Mesendoderm (in vitro differentiated cells): ENCODE results near the gene NME7.

Source experiments
- DNase-seq: peaks from one replicate; pipeline ENCODE4 v3.0.0; 2013
- H2AK5ac ChIP-seq: 2 replicates; pipeline ENCODE4 v1.6.1; 2013; ENCODE audit warnings: low read length, inconsistent platforms
- H2BK120ac ChIP-seq: 2 replicates; pipeline ENCODE4 v1.6.1; 2013; ENCODE audit warnings: low read depth, mild to moderate bottlenecking, low read length, moderate library complexity, mixed read lengths
- H2BK15ac ChIP-seq: replicated peaks from 2 replicates; pipeline ENCODE4 v1.6.1; 2013; ENCODE audit warnings: low read depth, mild to moderate bottlenecking, moderate library complexity
- H2BK5ac ChIP-seq: 2 replicates; pipeline ENCODE4 v1.6.1; 2013; ENCODE audit warnings: low read length, inconsistent platforms
- H3K18ac ChIP-seq: 2 replicates; pipeline ENCODE4 v1.6.1; 2013; ENCODE audit warnings: mild to moderate bottlenecking, low read length, mixed read lengths
- H3K23ac ChIP-seq: one replicate; pipeline ENCODE4 v1.6.1; 2013; ENCODE audit warnings: low read length
- H3K27ac ChIP-seq: 2 replicates; pipeline ENCODE4 v1.5.1; 2013; ENCODE audit warnings: low read depth, mild to moderate bottlenecking, inconsistent platforms, low read length, moderate library complexity
- H3K27me3 ChIP-seq: 2 replicates; pipeline ENCODE4 v1.6.1; 2013; ENCODE audit warnings: low read length, control low read depth, mild to moderate bottlenecking, inconsistent platforms; ENCODE audit not compliant: insufficient read depth, poor library complexity
- H3K36me3 ChIP-seq: 2 replicates; pipeline ENCODE4 v1.6.1; 2013; ENCODE audit warnings: low read length, inconsistent platforms; ENCODE audit not compliant: control insufficient read depth, insufficient read depth
- H3K4ac ChIP-seq: one replicate; pipeline ENCODE4 v1.6.1; 2013; ENCODE audit warnings: low read depth, mild to moderate bottlenecking, low read length, moderate library complexity
- H3K4me1 ChIP-seq: 2 replicates; pipeline ENCODE4 v1.6.1; 2013; ENCODE audit warnings: low read depth, low read length, inconsistent platforms; ENCODE audit not compliant: control insufficient read depth
- H3K4me2 ChIP-seq: 2 replicates; pipeline ENCODE4 v1.6.1; 2013; ENCODE audit warnings: low read length
- H3K4me3 ChIP-seq: 2 replicates; pipeline ENCODE4 v1.5.1; 2013; ENCODE audit warnings: mild to moderate bottlenecking, low read length
- H3K56ac ChIP-seq: one replicate; pipeline ENCODE4 v1.6.1; 2013; ENCODE audit warnings: low read length
- H3K79me1 ChIP-seq: 2 replicates; pipeline ENCODE4 v1.6.1; 2013; ENCODE audit warnings: low read length, inconsistent platforms
- H3K79me2 ChIP-seq: 2 replicates; pipeline ENCODE4 v1.6.1; 2013; ENCODE audit warnings: mild to moderate bottlenecking, low read length; ENCODE audit not compliant: control insufficient read depth, insufficient read depth
- H3K9ac ChIP-seq: 2 replicates; pipeline ENCODE4 v1.6.1; 2013; ENCODE audit warnings: low read length, inconsistent platforms
- H4K5ac ChIP-seq: one replicate; pipeline ENCODE4 v1.6.1; 2013; ENCODE audit warnings: low read length
- H4K8ac ChIP-seq: one replicate; pipeline ENCODE4 v1.6.1; 2013; ENCODE audit warnings: low read depth, mild to moderate bottlenecking, control low read depth, low read length, moderate library complexity
- WGBS: extraction: QIAGEN DNeasy Blood & Tissue Kit; methylation state at CpG from one replicate; pipeline ENCODE4 v1.1.7; 2013; ENCODE audit warnings: low lambda C conversion rate, missing lambda C conversion rate; ENCODE audit not compliant: insufficient coverage; ENCODE audit errors: extremely low coverage; 5-methylcytosine and 5-hydroxymethylcytosine counted together

The NME7 gene

GRCh38 chr1:169108223-169108622 lies 259.4 kb downstream of the NME7 start:
- no peaks in the 10 kb centered on the region for H3K27me3 ChIP-seq
- DNase-seq: no peak
- no peak overlapping the region for H3K4ac ChIP-seq
- H3K27ac ChIP-seq: no peak overlapping the region
- H2BK15ac ChIP-seq: no peak overlapping the region
- H3K36me3 ChIP-seq: peaks cover 4% of the 10 kb centered on the region
- H2BK120ac ChIP-seq: no peak overlapping the region
- no peak overlapping the region for H2BK5ac ChIP-seq
- peak overlapping the region; percentile 85 for H3K9ac ChIP-seq
- WGBS: no CpG with 5 or more reads among the region's 2 CpGs
- H3K79me1 ChIP-seq: peaks cover 16% of the 10 kb centered on the region
- H4K5ac ChIP-seq: no peak overlapping the region
- H3K4me1 ChIP-seq: peaks cover 13% of the 10 kb centered on the region
- H3K79me2 ChIP-seq: peaks cover 46% of the 10 kb centered on the region
- peak overlapping the region; percentile 29 for H3K56ac ChIP-seq
- no peak overlapping the region for H3K23ac ChIP-seq
- H2AK5ac ChIP-seq: no peak overlapping the region
- no peak overlapping the region for H3K4me3 ChIP-seq
- H3K18ac ChIP-seq: no peak overlapping the region
- H3K4me2 ChIP-seq: peak overlapping the region; percentile 8
- no peak overlapping the region for H4K8ac ChIP-seq

GRCh38 chr1:169107603-169108208 lies 259.9 kb downstream of the NME7 start:
- Histone ChIP-seq H3K4me1 (peaks cover 13% of the 10 kb centered on the region), H3K36me3 (peaks cover 4% of the 10 kb centered on the region), H3K79me2 (peaks cover 46% of the 10 kb centered on the region), H3K27ac (no peak overlapping the region), H2AK5ac (no peak overlapping the region), H3K23ac (peak overlapping the region; percentile 51), H3K4me2 (peak overlapping the region; percentile 87), H3K9ac (peak overlapping the region; percentile 85), H3K79me1 (peaks cover 16% of the 10 kb centered on the region), H2BK5ac (no peak overlapping the region), H4K8ac (no peak overlapping the region), H3K4ac (no peak overlapping the region), H3K4me3 (peak overlapping the region; percentile 90), H3K27me3 (no peaks in the 10 kb centered on the region), H4K5ac (no peak overlapping the region), H3K18ac (peak overlapping the region; percentile 25), H2BK15ac (no peak overlapping the region), H2BK120ac (no peak overlapping the region), H3K56ac (peak overlapping the region; percentile 98)
- DNase-seq: no peak
- WGBS: no CpG with 5 or more reads among the region's 9 CpGs

- Histone ChIP-seq H3K9ac (peak overlapping the region; percentile 85), H3K79me2 (peaks cover 43% of the 10 kb centered on the region), H3K18ac (peak overlapping the region; percentile 96), H2BK5ac (peak overlapping the region; percentile 81), H3K36me3 (peaks cover 1% of the 10 kb centered on the region), H3K4me1 (peaks cover 13% of the 10 kb centered on the region), H3K79me1 (peaks cover 12% of the 10 kb centered on the region), H2BK15ac (no peak overlapping the region), H3K4me2 (peak overlapping the region; percentile 87), H3K27me3 (no peaks in the 10 kb centered on the region), H3K27ac (peak overlapping the region; percentile 85), H3K56ac (peak overlapping the region; percentile 98), H3K4ac (peak overlapping the region; percentile 92), H3K4me3 (peak overlapping the region; percentile 90), H4K5ac (no peak overlapping the region), H3K23ac (peak overlapping the region; percentile 55), H4K8ac (no peak overlapping the region), H2AK5ac (no peak overlapping the region), H2BK120ac (no peak overlapping the region)
- WGBS: no CpG with 5 or more reads among the region's 41 CpGs
- peak; percentile 61 for DNase-seq
Observed at GRCh38 chr1:169106921-169107602, 260.5 kb downstream of the NME7 start.

- H3K18ac ChIP-seq: peak within 1 kb of the TSS; percentile 96
- no peaks in the 10 kb centered on the region for H3K27me3 ChIP-seq
- H3K27ac ChIP-seq: peak within 1 kb of the TSS; percentile 85
- peak within 1 kb of the TSS; percentile 87 for H3K4me2 ChIP-seq
- H2BK15ac ChIP-seq: no peak within 1 kb of the TSS
- H3K36me3 ChIP-seq: peaks cover 1% of the 10 kb centered on the region
- H2BK120ac ChIP-seq: no peak within 1 kb of the TSS
- H3K9ac ChIP-seq: peak within 1 kb of the TSS; percentile 85
- peak within 1 kb of the TSS; percentile 55 for H3K23ac ChIP-seq
- no peak within 1 kb of the TSS for H2AK5ac ChIP-seq
- H3K4me3 ChIP-seq: peak within 1 kb of the TSS; percentile 90
- H2BK5ac ChIP-seq: peak within 1 kb of the TSS; percentile 81
- H3K79me1 ChIP-seq: peaks cover 12% of the 10 kb centered on the region
- H3K4me1 ChIP-seq: peaks cover 15% of the 10 kb centered on the region
- no CpG with 5 or more reads among the region's 100 CpGs for WGBS
- H4K5ac ChIP-seq: no peak within 1 kb of the TSS
- H3K4ac ChIP-seq: peak within 1 kb of the TSS; percentile 92
- peak; percentile 95 for DNase-seq
- peak within 1 kb of the TSS; percentile 77 for H4K8ac ChIP-seq
- peak within 1 kb of the TSS; percentile 98 for H3K56ac ChIP-seq
- peaks cover 42% of the 10 kb centered on the region for H3K79me2 ChIP-seq
Observed at GRCh38 chr1:169106095-169106920, 261.3 kb downstream of the NME7 start, which contains the start of gene ATP1B1. Gene ATP1B1 (plus strand): TSS chr1:169106690. CDS start chr1:169106830, 140 bp downstream.

GRCh38 chr1:169105434-169106094 lies 262.0 kb downstream of the NME7 start:
- Histone ChIP-seq H2BK15ac (no peak overlapping the region), H3K4me1 (peaks cover 15% of the 10 kb centered on the region), H3K79me2 (peaks cover 36% of the 10 kb centered on the region), H3K27me3 (no peaks in the 10 kb centered on the region), H3K23ac (peak overlapping the region; percentile 1), H3K4me3 (peak overlapping the region; percentile 4), H3K27ac (peak overlapping the region; percentile 85), H4K8ac (peak overlapping the region; percentile 77), H3K56ac (peak overlapping the region; percentile 89), H4K5ac (no peak overlapping the region), H3K4me2 (peak overlapping the region; percentile 10), H3K36me3 (no peaks in the 10 kb centered on the region), H3K18ac (peak overlapping the region; percentile 35), H2BK120ac (no peak overlapping the region), H3K4ac (peak overlapping the region; percentile 41), H2BK5ac (no peak overlapping the region), H3K79me1 (peaks cover 8% of the 10 kb centered on the region), H3K9ac (peak overlapping the region; percentile 49), H2AK5ac (no peak overlapping the region)
- no CpG with 5 or more reads among the region's 47 CpGs for WGBS
- DNase-seq: peak; percentile 81
